ENCODE results near the gene C19orf85.

The C19orf85 gene

GRCh38 chr19:55474269-55475265, 10.0 kb upstream of the C19orf85 start:
- no peak for DNase-seq

GRCh38 chr19:55473225-55474012, 8.9 kb upstream of the C19orf85 start:
- no peak for DNase-seq

DNA sequence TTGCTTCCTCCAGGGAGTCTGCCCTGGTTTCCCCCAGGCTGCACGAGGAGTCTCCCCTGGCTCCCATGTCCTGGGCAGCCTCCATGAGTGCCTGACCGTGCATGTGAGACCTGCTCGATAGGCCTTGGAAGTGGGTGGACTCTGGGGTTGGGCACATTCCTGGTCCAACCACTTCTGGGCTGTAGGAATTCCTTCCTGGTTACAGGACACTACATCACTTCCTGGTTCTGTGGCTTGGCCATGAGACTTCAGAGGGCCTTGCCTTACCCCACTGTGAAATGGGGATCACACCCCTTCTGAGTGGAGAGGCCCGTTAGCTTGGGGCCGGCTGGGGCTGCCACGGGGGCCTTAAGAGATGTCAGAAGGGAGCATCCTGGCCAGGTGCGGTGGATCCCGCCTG, 7.9 kb upstream of the C19orf85 start:
- no peak for DNase-seq

GRCh38 chr19:55471266-55471665, 6.7 kb upstream of the C19orf85 start:
- DNase-seq, result no peak

DNA sequence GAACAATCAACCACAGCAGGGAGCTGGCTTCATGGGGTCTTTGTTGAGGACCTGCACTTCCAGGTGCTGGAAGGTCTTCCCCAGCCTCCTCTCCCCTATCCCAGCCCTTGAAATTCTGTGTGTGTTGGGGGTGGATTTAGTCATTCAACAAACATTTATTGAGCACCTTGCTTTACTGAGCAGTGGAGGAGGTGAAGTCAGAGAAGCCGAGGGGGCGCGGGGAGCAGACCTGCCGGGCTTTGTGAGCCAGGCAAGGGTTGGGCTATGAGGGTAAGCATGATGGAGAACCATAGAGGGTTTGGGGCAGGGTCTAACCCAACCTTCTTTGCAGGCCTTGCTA, 3.5 kb upstream of the C19orf85 start:
- no peak for DNase-seq

GRCh38 chr19:55467236-55468053, 2.9 kb upstream of the C19orf85 start:
- DNase-seq, result peak; percentile 19

- DNase-seq, result no peak
Observed at GRCh38 chr19:55466241-55466614, 1.7 kb upstream of the C19orf85 start.

- no peak for DNase-seq
Observed at GRCh38 chr19:55465460-55466240, 1.1 kb upstream of the C19orf85 start.

DNA sequence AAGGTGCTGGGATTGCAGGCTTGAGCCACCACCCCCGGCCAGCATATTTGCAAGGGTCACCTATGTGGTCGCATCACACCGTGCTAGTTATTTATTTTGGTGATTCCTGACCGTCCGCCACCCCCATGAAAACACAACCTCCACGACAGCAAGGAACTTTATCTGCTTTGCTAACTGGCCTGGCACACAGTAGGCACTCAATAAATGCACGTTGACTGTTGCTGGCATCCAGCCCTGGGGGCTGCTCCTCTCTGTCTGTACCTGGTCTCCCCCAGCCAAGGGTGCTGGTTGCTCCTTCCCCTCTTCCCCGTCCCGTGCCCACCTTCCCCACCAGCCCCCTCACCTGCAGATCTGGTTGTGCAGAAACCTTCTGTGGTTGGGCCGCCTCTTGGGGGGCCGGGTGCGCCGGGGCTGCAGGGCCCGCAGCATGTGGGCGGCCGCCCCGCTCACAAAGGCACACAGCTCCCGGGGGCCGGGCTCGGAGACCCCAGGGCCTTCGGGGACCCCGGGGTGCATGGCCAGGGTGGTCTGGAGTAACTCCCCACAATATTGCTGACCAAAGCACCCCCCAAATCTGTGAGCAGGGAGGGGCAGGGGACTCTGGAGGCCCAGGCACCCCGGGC, 401 bp downstream of the C19orf85 start:
- no peak for DNase-seq

GRCh38 chr19:55463583-55464031, 944 bp downstream of the C19orf85 start:
- no peak for DNase-seq

DNA sequence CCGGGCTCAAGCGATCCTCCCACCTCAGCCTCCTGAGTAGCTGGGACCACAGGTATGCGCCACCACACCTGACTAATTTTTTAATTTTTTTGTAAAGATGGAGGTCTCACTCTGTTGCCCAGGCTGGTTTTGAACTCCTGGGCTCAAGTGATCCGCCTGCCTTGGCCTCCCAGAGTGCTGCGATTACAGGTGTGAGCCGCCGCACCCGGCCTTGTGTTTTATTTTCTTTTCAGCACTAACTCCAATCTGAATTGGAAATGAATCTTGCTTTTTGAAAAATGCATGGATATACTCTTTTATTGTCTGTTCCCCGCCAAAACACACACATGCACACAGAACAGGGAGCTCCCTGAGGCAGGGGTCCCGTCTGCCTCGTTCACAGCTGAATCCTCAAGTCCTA, 1.8 kb downstream of the C19orf85 start:
- DNase-seq, result no peak

DNA sequence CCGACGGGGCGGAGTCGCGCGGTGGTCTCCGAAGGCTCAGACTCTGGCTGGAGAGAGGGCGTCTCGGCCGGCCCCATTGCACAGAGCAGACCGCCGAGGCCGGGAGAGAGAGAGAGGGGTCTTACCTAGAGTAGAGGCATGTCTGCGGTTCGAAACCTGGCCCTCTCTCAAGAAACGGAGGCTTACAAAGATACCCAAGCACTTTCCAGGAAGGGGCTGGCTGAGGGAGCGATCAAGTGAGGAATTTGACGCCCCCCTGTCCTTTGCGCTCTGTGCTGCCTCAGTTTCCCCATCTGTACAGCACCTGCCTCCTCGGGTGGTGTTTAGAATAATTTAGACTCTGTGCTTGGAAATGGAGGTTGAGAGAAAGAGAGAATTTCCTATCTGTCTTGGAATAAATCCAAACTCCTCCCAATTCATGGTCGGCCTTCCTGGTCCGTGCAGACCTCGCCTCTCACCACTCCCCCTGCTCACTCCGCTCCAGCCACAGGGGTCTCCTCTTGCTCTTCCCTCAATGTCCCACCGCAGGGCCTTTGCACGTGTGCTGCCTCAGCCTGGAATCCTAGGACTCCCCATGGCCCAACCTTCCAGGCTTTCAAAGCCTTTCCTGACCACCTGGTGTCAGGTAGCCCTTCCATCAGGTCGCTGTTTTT, 2.5 kb downstream of the C19orf85 start:
- peak; percentile 22 for DNase-seq

GRCh38 chr19:55461259-55461973, 3.1 kb downstream of the C19orf85 start, which contains the start of gene ISOC2:
Gene ISOC2 (minus strand): TSS chr19:55461642. CDS start chr19:55456486, 5,156 bp downstream.
- peak; percentile 97 for DNase-seq

DNA sequence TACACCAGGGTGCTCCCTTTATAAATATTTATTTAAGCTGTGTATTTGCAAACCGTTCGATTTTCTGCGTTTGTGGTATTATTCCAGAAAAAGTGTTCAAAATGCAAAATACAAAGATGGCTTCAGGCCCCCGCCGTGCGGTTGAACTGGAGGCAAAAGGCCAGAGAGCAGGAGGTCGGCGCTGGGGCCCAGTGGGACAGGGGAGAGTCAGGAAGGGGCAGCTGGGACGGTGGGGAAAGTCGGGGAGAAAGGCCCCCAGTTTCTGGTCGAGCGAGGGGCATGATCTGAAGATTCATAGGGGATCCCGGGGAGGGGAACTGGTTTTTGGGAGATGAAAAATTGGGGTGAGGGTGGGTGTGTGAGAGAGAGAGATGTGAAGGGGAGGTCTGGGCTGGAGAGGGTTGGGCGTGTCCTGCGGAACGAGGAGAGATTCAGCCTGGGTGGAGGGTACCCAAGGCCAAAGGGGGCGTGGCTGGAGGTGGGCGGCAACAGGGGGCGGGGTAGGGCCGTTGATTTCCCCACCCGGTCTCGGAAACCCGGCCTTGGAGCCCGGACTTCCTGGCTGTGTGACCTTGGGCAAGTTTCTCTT, 3.8 kb downstream of the C19orf85 start:
- peak; percentile 65 for DNase-seq

DNA sequence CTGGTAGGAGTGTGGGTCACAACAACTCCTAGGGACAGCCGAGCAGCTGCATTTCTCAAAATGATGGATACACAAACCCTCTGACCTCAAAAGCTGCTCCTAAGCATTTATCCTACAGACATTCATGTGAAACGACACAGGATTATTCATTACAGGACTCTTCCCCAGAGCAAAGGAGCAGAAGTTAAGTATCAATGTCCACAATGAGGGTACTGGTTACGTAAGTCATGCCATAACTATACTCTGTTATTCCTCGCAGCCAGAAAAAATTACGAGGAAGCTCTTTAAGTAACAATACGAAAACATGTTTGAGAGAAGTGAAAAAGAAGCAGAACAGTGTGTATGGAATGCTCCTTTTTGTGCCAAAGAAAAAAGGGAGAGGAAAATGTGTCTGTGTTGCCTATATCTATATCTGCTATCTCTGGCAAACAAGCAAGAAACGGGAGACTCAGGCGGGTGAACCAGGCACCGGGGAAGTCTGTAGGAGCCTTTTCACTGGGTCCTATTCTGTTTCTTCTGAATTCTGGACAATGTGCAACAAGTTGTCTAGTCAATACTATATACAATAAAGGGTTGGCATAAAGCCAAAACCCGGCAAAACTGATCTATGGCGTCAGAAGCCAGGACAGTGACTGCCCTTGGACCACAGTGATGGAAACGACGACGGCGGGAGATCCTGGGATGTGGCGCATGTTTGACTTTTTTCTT, 4.4 kb downstream of the C19orf85 start:
- peak; percentile 13 for DNase-seq

- no peak for DNase-seq
Observed at GRCh38 chr19:55459551-55459949, 5.0 kb downstream of the C19orf85 start.

DNA sequence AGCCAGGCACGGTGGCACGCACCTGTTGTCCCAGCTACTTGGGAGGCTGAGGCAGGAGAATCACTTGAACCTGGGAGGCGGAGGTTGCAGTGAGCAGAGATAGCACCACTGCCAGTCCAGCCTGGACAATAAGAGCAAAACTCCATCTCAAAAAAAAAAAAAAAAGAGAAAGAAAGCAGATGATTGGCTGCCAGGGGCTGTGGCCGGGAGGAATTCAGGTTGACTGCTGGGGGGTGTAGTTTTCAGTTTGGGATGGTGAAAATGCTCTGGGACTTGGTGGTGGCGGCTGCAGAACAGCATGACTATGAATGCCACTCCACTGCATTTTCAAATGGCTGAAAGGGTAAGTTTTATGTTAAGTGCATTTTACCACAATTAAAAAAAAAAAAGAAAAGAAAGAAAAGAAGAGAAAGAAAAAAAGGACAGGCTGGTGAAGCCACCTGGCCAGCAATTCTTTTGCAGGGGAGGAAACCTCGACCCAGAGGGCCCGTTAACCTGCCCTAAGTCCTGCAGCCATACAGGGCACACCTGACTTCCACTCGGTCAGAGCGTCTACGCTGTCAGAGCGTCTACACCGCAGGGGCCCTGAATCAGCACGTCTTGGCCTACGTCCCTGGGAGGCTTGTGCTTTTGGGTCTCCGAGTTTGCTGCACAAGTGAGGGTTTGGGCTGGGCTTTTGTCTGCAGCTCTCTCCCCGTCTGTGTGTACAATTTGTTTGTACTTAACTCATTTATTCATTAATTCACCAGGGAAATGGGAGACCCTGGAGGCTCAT, 6.7 kb downstream of the C19orf85 start:
- no peak for DNase-seq

DNA sequence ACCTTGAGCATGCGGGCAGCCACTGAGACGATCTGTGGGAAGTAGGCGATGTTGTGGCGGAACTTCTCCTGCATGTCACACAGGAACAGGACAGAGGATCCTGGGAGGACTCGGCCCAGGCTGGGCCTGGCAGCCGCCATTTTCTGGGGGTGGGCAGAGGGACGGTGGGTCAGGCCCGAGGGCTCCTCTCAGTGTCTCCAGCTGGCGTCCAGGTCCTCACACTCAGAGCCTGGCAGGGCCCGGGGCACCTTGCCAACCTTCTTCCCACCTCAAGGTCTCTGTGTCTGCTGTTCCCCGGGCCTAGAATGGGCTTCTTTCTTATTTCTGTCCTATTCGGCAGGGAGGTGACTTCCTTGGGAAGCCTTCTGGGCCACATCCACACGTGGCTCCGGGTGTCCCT, 8.2 kb downstream of the C19orf85 start:
- DNase-seq, result no peak
